H1 (cell line): ENCODE results near the gene NLRC5. TPM values are rescaled to one million over a fixed set of nuclear protein-coding genes. Genes with fewer than 3 reads are reported as not detected.

Experiments used
- CTCF ChIA-PET: fragments of 300-600 bp; sonication (Branson Sonifier 250); formaldehyde crosslinking; loops from one replicate; lab custom pipeline; 2021; ENCODE audit not compliant: partially characterized antibody; lab: Charles Lee
- POLR2A ChIA-PET: fragments of 300-600 bp; sonication (Branson Sonifier 250); formaldehyde crosslinking; loops from one replicate; lab custom pipeline; 2021; ENCODE audit warnings: inconsistent platforms; ENCODE audit not compliant: partially characterized antibody; lab: Charles Lee
- DNase-seq, 2 experiments: peaks; one replicate each; pipeline versions ENCODE4 v3.0.0 to v3.0.0-alpha.2; 2010 to 2022; ENCODE audit warnings: low spot score in 2 of 2, low read depth in 1 of 2, mixed read lengths in 1 of 2
- FAIRE-seq: peaks from 2 replicates; lab custom pipeline; 2011; peaks lifted over from hg19 to GRCh38; lab: Jason Lieb, UNC
- H2AFZ ChIP-seq: 2 replicates; pipeline ENCODE4 v1.8.1; 2012; ENCODE audit warnings: low read length, inconsistent platforms
- H2AK5ac ChIP-seq: 2 replicates; pipeline ENCODE4 v1.6.1; 2013; ENCODE audit warnings: low read depth, low read length
- H2BK120ac ChIP-seq: replicated peaks from 2 replicates; pipeline ENCODE3; 2013; ENCODE audit warnings: low read depth, low read length, inconsistent platforms
- H2BK12ac ChIP-seq: 2 replicates; pipeline ENCODE4 v1.6.1; 2013; ENCODE audit warnings: low read depth, low read length
- H2BK15ac ChIP-seq: 2 replicates; pipeline ENCODE4 v1.6.1; 2013; ENCODE audit warnings: low read length
- H2BK20ac ChIP-seq: 2 replicates; pipeline ENCODE4 v1.6.1; 2013; ENCODE audit warnings: low read length
- H2BK5ac ChIP-seq: 2 replicates; pipeline ENCODE4 v1.6.1; 2013; ENCODE audit warnings: low read depth, low read length
- H3K14ac ChIP-seq: 2 replicates; pipeline ENCODE4 v1.6.1; 2013; ENCODE audit warnings: inconsistent platforms; ENCODE audit not compliant: insufficient read length
- H3K18ac ChIP-seq: 2 replicates; pipeline ENCODE4 v1.6.1; 2013; ENCODE audit warnings: low read length; ENCODE audit errors: extremely low read depth
- H3K23ac ChIP-seq: 2 replicates; pipeline ENCODE4 v1.6.1; 2013; ENCODE audit warnings: inconsistent platforms; ENCODE audit not compliant: insufficient read length
- H3K23me2 ChIP-seq: 2 replicates; pipeline ENCODE4 v1.6.1; 2013; ENCODE audit warnings: low read depth, low read length
- H3K27ac ChIP-seq: 2 replicates; pipeline ENCODE4 v1.6.1; 2011; ENCODE audit warnings: low read depth, low read length, inconsistent platforms
- H3K27me3 ChIP-seq, 4 experiments: replicated peaks in 1 of 4; 1 replicate in 1 of 4; 2 replicates in 3 of 4; pipeline versions ENCODE4 v1.6.1 to v1.8.1; 2011 to 2013; ENCODE audit warnings: low read length in 3 of 4, mild to moderate bottlenecking in 3 of 4, inconsistent platforms in 2 of 4, mixed read lengths in 2 of 4, moderate library complexity in 1 of 4; ENCODE audit not compliant: control insufficient read depth in 3 of 4, insufficient read depth in 3 of 4; ENCODE audit errors: extremely low read depth in 1 of 4
- H3K36me3 ChIP-seq, 4 experiments: 2 replicates each; pipeline versions ENCODE4 v1.6.1 to v1.8.1; 2011 to 2013; ENCODE audit warnings: mild to moderate bottlenecking in 4 of 4, low read length in 3 of 4, moderate library complexity in 2 of 4, control low read depth in 1 of 4, inconsistent platforms in 1 of 4; ENCODE audit not compliant: insufficient read depth in 4 of 4, control insufficient read depth in 2 of 4
- H3K4ac ChIP-seq: replicated peaks from 2 replicates; pipeline ENCODE3; 2013; ENCODE audit warnings: low read length, low read depth, mixed read lengths, inconsistent platforms; ENCODE audit not compliant: insufficient read length
- H3K4me1 ChIP-seq, 4 experiments: replicated peaks in 1 of 4; 1 replicate in 1 of 4; 2 replicates in 3 of 4; pipeline versions ENCODE4 v1.6.1 to v1.8.1; 2011 to 2013; ENCODE audit warnings: low read length in 3 of 4, inconsistent platforms in 2 of 4, mixed read lengths in 1 of 4; ENCODE audit not compliant: insufficient read depth in 4 of 4, control insufficient read depth in 3 of 4
- H3K4me2 ChIP-seq, 2 experiments: 2 replicates each; pipeline versions ENCODE4 v1.6.1 to v1.8.1; 2011 to 2013; ENCODE audit warnings: low read depth in 2 of 2, low read length in 2 of 2, control low read depth in 1 of 2, inconsistent platforms in 1 of 2, mild to moderate bottlenecking in 1 of 2; ENCODE audit not compliant: insufficient read depth in 1 of 2
- H3K4me3 ChIP-seq, 4 experiments: fragments of 200-600, 300-600 bp in 1 of 4; sonication (generic), shearing (Covaris generic), sonication (Bioruptor Twin) in 1 of 4; 2 replicates each; pipeline versions ENCODE4 v1.5.1 to v1.8.1; 2011 to 2016; ENCODE audit warnings: low read length in 4 of 4, low read depth in 3 of 4, control low read depth in 2 of 4, inconsistent platforms in 2 of 4, mild to moderate bottlenecking in 2 of 4, mixed read lengths in 1 of 4, moderate library complexity in 1 of 4; ENCODE audit not compliant: insufficient read depth in 2 of 4; ENCODE audit errors: extremely low read depth in 1 of 4
- H3K56ac ChIP-seq: replicated peaks from 2 replicates; pipeline ENCODE3; 2013; ENCODE audit warnings: low read depth, mild to moderate bottlenecking, mixed read lengths, low read length, inconsistent platforms; ENCODE audit not compliant: insufficient read length
- H3K79me1 ChIP-seq: 2 replicates; pipeline ENCODE4 v1.6.1; 2013; ENCODE audit warnings: low read depth, low read length, control low read depth
- H3K79me2 ChIP-seq, 2 experiments: 2 replicates each; pipeline versions ENCODE4 v1.6.1 to v1.8.1; 2012 to 2013; ENCODE audit warnings: low read length in 2 of 2, mild to moderate bottlenecking in 2 of 2, inconsistent platforms in 1 of 2; ENCODE audit not compliant: insufficient read depth in 2 of 2, control insufficient read depth in 1 of 2
- H3K9ac ChIP-seq, 4 experiments: replicated peaks in 1 of 4; 1 replicate in 1 of 4; 2 replicates in 3 of 4; pipeline versions ENCODE4 v1.6.1 to v1.8.1; 2011 to 2013; ENCODE audit warnings: low read depth in 3 of 4, low read length in 3 of 4, control low read depth in 2 of 4, mild to moderate bottlenecking in 2 of 4, moderate library complexity in 2 of 4, inconsistent platforms in 1 of 4; ENCODE audit errors: extremely low read depth in 1 of 4
- H3K9me3 ChIP-seq, 2 experiments: 2 replicates each; pipeline versions ENCODE4 v1.6.1 to v1.8.1; 2012 to 2013; ENCODE audit warnings: mild to moderate bottlenecking in 2 of 2, moderate library complexity in 2 of 2, control low read depth in 1 of 2, inconsistent platforms in 1 of 2, low read depth in 1 of 2, low read length in 1 of 2, mixed read lengths in 1 of 2; ENCODE audit not compliant: insufficient read depth in 2 of 2
- H4K20me1 ChIP-seq, 2 experiments: replicated peaks in 1 of 2; 2 replicates each; pipeline versions ENCODE3 to v1.8.1; 2011 to 2013; ENCODE audit warnings: inconsistent platforms in 2 of 2, low read length in 2 of 2, mild to moderate bottlenecking in 1 of 2; ENCODE audit not compliant: insufficient read depth in 2 of 2, control insufficient read depth in 1 of 2
- H4K5ac ChIP-seq: 2 replicates; pipeline ENCODE4 v1.6.1; 2013; ENCODE audit warnings: low read length, low read depth, mixed read lengths, inconsistent platforms; ENCODE audit not compliant: insufficient read length
- H4K8ac ChIP-seq: 2 replicates; pipeline ENCODE4 v1.8.0; 2013; ENCODE audit warnings: mild to moderate bottlenecking, moderate library complexity, low read length, inconsistent platforms; ENCODE audit not compliant: insufficient read depth; ENCODE audit errors: extremely low read depth
- H4K91ac ChIP-seq: replicated peaks from 2 replicates; pipeline ENCODE3; 2013; ENCODE audit warnings: low read length, mixed read lengths, inconsistent platforms; ENCODE audit not compliant: insufficient read length
- BRCA1 ChIP-seq: IDR thresholded peaks from 2 replicates; pipeline ENCODE4 v1.6.1; 2012; ENCODE audit warnings: low read depth, low read length, improper control_type of control experiment
- E2F6 ChIP-seq: IDR thresholded peaks from 2 replicates; pipeline ENCODE4 v1.6.1; 2012; ENCODE audit warnings: inconsistent platforms
- EP300 ChIP-seq, 2 experiments: IDR thresholded peaks; 1 replicate in 1 of 2; 2 replicates in 1 of 2; pipeline ENCODE4 v1.6.1; 2011 to 2012; ENCODE audit warnings: low read depth in 2 of 2, low read length in 2 of 2, mild to moderate bottlenecking in 2 of 2, borderline replicate concordance in 1 of 2, inconsistent platforms in 1 of 2, moderate library complexity in 1 of 2
- EZH2 ChIP-seq: fragments of 200-600 bp; sonication (generic); IDR thresholded peaks from 2 replicates; pipeline ENCODE4 v1.7.1; 2012; ENCODE audit warnings: low read depth, mild to moderate bottlenecking, moderate library complexity, low read length, inconsistent platforms; ENCODE audit not compliant: severe bottlenecking
- HDAC6 ChIP-seq: IDR thresholded peaks from one replicate; pipeline ENCODE4 v1.7.1; 2012; ENCODE audit warnings: low read depth, mild to moderate bottlenecking, inconsistent platforms, low read length, moderate library complexity
- JUND ChIP-seq: IDR thresholded peaks from 2 replicates; pipeline ENCODE4 v1.6.1; 2011; ENCODE audit warnings: mild to moderate bottlenecking, improper control_type of control experiment, low read length
- KDM1A ChIP-seq: fragments of 200-600, 300-600 bp; sonication (generic); IDR thresholded peaks from 2 replicates; pipeline ENCODE4 v1.7.1; 2016; ENCODE audit warnings: mild to moderate bottlenecking, low read length, borderline replicate concordance
- KDM5A ChIP-seq: fragments of 200-600 bp; IDR thresholded peaks from 2 replicates; pipeline ENCODE4 v1.7.1; 2012; ENCODE audit warnings: mild to moderate bottlenecking, low read length, inconsistent platforms, mixed read lengths
- PHF8 ChIP-seq: fragments of 200-600 bp; sonication (generic); conservative IDR thresholded peaks from 2 replicates; pipeline ENCODE4 v1.7.1; 2012; ENCODE audit warnings: low read depth, mild to moderate bottlenecking, inconsistent platforms, low read length, moderate library complexity
- RXRA ChIP-seq: IDR thresholded peaks from 2 replicates; pipeline ENCODE4 v1.6.1; 2011; ENCODE audit warnings: low read depth, mild to moderate bottlenecking, low read length, moderate library complexity; ENCODE audit not compliant: insufficient read depth
- SAP30 ChIP-seq: fragments of 300-600 bp; sonication (generic); IDR thresholded peaks from 2 replicates; pipeline ENCODE4 v1.7.1; 2012; ENCODE audit warnings: low read length, moderate library complexity, mild to moderate bottlenecking, inconsistent platforms; ENCODE audit not compliant: insufficient read depth, insufficient replicate concordance
- WGBS, 2 experiments: shearing (Covaris generic) in 1 of 2; methylation state at CpG; one replicate each; pipeline versions ENCODE4 v1.1.6 to v1.1.7; 2013 to 2015; ENCODE audit warnings: low lambda C conversion rate in 2 of 2, mixed read lengths in 2 of 2, inconsistent platforms in 1 of 2, low coverage in 1 of 2, missing lambda C conversion rate in 1 of 2; ENCODE audit not compliant: insufficient replicate concordance in 2 of 2, insufficient coverage in 1 of 2, insufficient read length in 1 of 2; ENCODE audit errors: extremely low coverage in 1 of 2, missing lambda C conversion rate in 1 of 2; 5-methylcytosine and 5-hydroxymethylcytosine counted together
- polyA plus RNA-seq, 7 experiments: library from polyadenylated mRNA; depleted of rRNA in 3 of 7; stranded (reverse) in 5 of 7; unstranded in 2 of 7; fragments of >200 nt in 5 of 7; fragments of 200-250 nt in 2 of 7; gene quantifications; 1 replicate in 5 of 7; 2 replicates in 1 of 7; 4 replicates in 1 of 7; pipeline versions ENCODE4 v1.2.1 to v1.2.3, GENCODE V29; 2011 to 2013; ENCODE audit warnings: missing spikeins in 2 of 7, mixed read lengths in 2 of 7
- total RNA-seq: library from RNA; stranded (reverse); fragmentation: NEBNext Ultra II Directional; extraction: Animal tissue kit (Norgen Biotek cat#: 25700); gene quantifications from 2 replicates; pipeline ENCODE4 v1.2.1, GENCODE V29; 2021

NLRC5 gene
- total and polyA plus RNA-seq, 2 of the 8 experiments (the other 6 are each of a cell fraction or from before 2014, with no cell fraction given) = 2.2 to 3.2 TPM

- H3K56ac ChIP-seq = no peak overlapping the region
- DNase-seq (no peak), FAIRE-seq (no peak)
- no peaks in the 10 kb centered on the region for H4K20me1 ChIP-seq
- H3K23ac ChIP-seq = no peak overlapping the region
- no peak overlapping the region for H2BK120ac ChIP-seq
- no peak overlapping the region for H2AFZ ChIP-seq
- H3K4me2 ChIP-seq = no peak overlapping the region
- no peak overlapping the region for H4K5ac ChIP-seq
- H3K18ac ChIP-seq = no peak overlapping the region
- no peaks in the 10 kb centered on the region for H3K4me1 ChIP-seq
- no peak overlapping the region for H2AK5ac ChIP-seq
- no peaks in the 10 kb centered on the region for H3K79me1 ChIP-seq
- no peak overlapping the region for H3K4me3 ChIP-seq
- H3K79me2 ChIP-seq = no peaks in the 10 kb centered on the region
- H2BK20ac ChIP-seq = no peak overlapping the region
- no peak overlapping the region for H4K91ac ChIP-seq
- CTCF ChIA-PET = interaction anchor here (1.0 to 8.2 kb wide), 6 partner anchors 10 to 84 kb away, joined by 3 to 75 read pairs (median 4); partner anchors contain the start of genes CETP and NLRC5
- POLR2A ChIA-PET = no interaction called here
- no peak overlapping the region for H2BK12ac ChIP-seq
- no peak overlapping the region for H2BK15ac ChIP-seq
- H2BK5ac ChIP-seq = no peak overlapping the region
- no peak overlapping the region for H3K4ac ChIP-seq
- no peaks in the 10 kb centered on the region for H3K23me2 ChIP-seq
- H3K9me3 ChIP-seq = no peaks in the 10 kb centered on the region
- H3K9ac ChIP-seq = no peak overlapping the region
- no peak overlapping the region for H3K14ac ChIP-seq
- H3K27me3 ChIP-seq = no peaks in the 10 kb centered on the region; a peak in 2 of 7 replicates
- no peaks in the 10 kb centered on the region for H3K36me3 ChIP-seq
- no peak overlapping the region; the same call in 1 of the 2 replicates for H4K8ac ChIP-seq
- 69% methylated on average over 8 of the region's 8 CpGs; no CpG with 5 or more reads in 1 of the 2 experiments for WGBS, 2 experiments
- H3K27ac ChIP-seq = no peak overlapping the region
- TF ChIP-seq JUND (no peak), E2F6 (no peak), KDM1A (no peak), RXRA (no peak), KDM5A (no peak), EZH2 (no peak), HDAC6 (no peak), PHF8 (no peak), EP300 (IDR thresholded peaks at IDR 0.05; ENCODE audit: borderline replicate concordance in 1 of 2, low read depth in 2 of 2, low read length in 2 of 2) (no peak), SAP30 (no peak), BRCA1 (no peak)
These were observed 18.2 kb upstream of the NLRC5 start for GRCh38 chr16:56970934-56971767.
